B cell (primary cell): ENCODE data around the gene RNF227. TPM values are rescaled to one million over a fixed set of nuclear protein-coding genes. Genes with fewer than 3 reads are reported as not detected.

Experiments used
- ATAC-seq: fragments of 200-7000 bp; cut with Tn5 transposase; one replicate; pipeline ENCODE4 v1.10.0; 2021; ENCODE audit warnings: low read depth, mild to moderate bottlenecking, moderate number of reproducible peaks, moderate library complexity
- CTCF ChIA-PET: fragments of 350-600 bp; sonication (Branson Sonifier 250); formaldehyde crosslinking; loops from one replicate; lab custom pipeline; 2021; ENCODE audit warnings: antibody characterized with exemption, inconsistent platforms; lab: Charles Lee
- POLR2A ChIA-PET: fragments of 350-600 bp; sonication (Branson Sonifier 250); formaldehyde crosslinking; loops from one replicate; lab custom pipeline; 2021; ENCODE audit warnings: antibody characterized with exemption; lab: Charles Lee
- DNase-seq: peaks from one replicate; pipeline ENCODE4 v3.0.0; 2013
- H2AFZ ChIP-seq: 2 replicates; pipeline ENCODE4 v1.6.1; 2012; ENCODE audit warnings: mild to moderate bottlenecking, low read depth, low read length; ENCODE audit not compliant: insufficient read depth, poor library complexity, severe bottlenecking
- H3K27ac ChIP-seq, 2 donors: 1 replicate in 1 of 2; 2 replicates in 1 of 2; pipeline ENCODE4 v1.5.1; 2012 to 2013; ENCODE audit warnings: low read length in 2 of 2, mild to moderate bottlenecking in 2 of 2, moderate library complexity in 1 of 2
- H3K27me3 ChIP-seq, 4 experiments: fragments of 200-600 bp in 1 of 4; sonication (generic) in 1 of 4; replicated peaks in 1 of 4; 1 replicate in 2 of 4; 2 replicates in 2 of 4; pipeline versions ENCODE4 v1.6.1 to v1.7.0; 2013 to 2016; ENCODE audit warnings: low read length in 3 of 4, mild to moderate bottlenecking in 2 of 4, mixed read lengths in 1 of 4, moderate library complexity in 1 of 4; ENCODE audit not compliant: insufficient read depth in 4 of 4, control insufficient read depth in 3 of 4; ENCODE audit errors: control extremely low read depth in 1 of 4
- H3K36me3 ChIP-seq, 2 experiments: replicated peaks in 1 of 2; 1 replicate in 1 of 2; 2 replicates in 1 of 2; pipeline versions ENCODE4 v1.6.1 to v1.7.1; 2013; ENCODE audit warnings: low read length in 1 of 2; ENCODE audit not compliant: insufficient read depth in 2 of 2, control insufficient read depth in 1 of 2; ENCODE audit errors: control extremely low read depth in 1 of 2, extremely low read depth in 1 of 2
- H3K4me1 ChIP-seq, 2 donors: fragments of 200-600 bp in 1 of 2; sonication (generic) in 1 of 2; 1 replicate in 1 of 2; 2 replicates in 1 of 2; pipeline versions ENCODE4 v1.5.1 to v1.6.1; 2013 to 2017; ENCODE audit warnings: low read length in 2 of 2; ENCODE audit not compliant: control insufficient read depth in 2 of 2, insufficient read depth in 2 of 2
- H3K4me2 ChIP-seq: replicated peaks from 2 replicates; pipeline ENCODE3; 2012; ENCODE audit warnings: mild to moderate bottlenecking, low read depth, low read length; ENCODE audit not compliant: poor library complexity, severe bottlenecking
- H3K4me3 ChIP-seq, 5 experiments: fragments of 200-600 bp in 1 of 5; sonication (generic) in 1 of 5; 1 replicate in 3 of 5; 2 replicates in 2 of 5; pipeline versions ENCODE4 v1.5.1 to v1.7.0; 2011 to 2016; ENCODE audit warnings: low read length in 4 of 5, mild to moderate bottlenecking in 4 of 5, low read depth in 2 of 5, control low read depth in 1 of 5, moderate library complexity in 1 of 5; ENCODE audit not compliant: insufficient read depth in 1 of 5; ENCODE audit errors: control extremely low read depth in 1 of 5, extremely low read depth in 1 of 5
- H3K79me2 ChIP-seq: fragments of 200-600 bp; sonication (generic); one replicate; pipeline ENCODE4 v1.6.0; 2016; ENCODE audit warnings: low read length; ENCODE audit not compliant: control insufficient read depth, insufficient read depth
- H3K9ac ChIP-seq: fragments of 200-600 bp; sonication (generic); 2 replicates; pipeline ENCODE4 v1.6.1; 2017; ENCODE audit warnings: mild to moderate bottlenecking, low read length, moderate library complexity
- H3K9me3 ChIP-seq, 3 donors: one replicate each; pipeline versions ENCODE4 v1.6.1 to v1.7.1; 2013; ENCODE audit warnings: low read length in 2 of 3; ENCODE audit not compliant: control insufficient read depth in 2 of 3, insufficient read depth in 1 of 3; ENCODE audit errors: control extremely low read depth in 1 of 3
- H4K20me1 ChIP-seq: 2 replicates; pipeline ENCODE4 v1.6.0; 2012; ENCODE audit warnings: mild to moderate bottlenecking, low read length; ENCODE audit not compliant: insufficient read depth, control insufficient read depth, poor library complexity, severe bottlenecking
- H3K27ac Mint-ChIP-seq: one replicate; pipeline ENCODE4 v1.8.0; 2021; ENCODE audit warnings: mixed read lengths
- H3K27me3 Mint-ChIP-seq: one replicate; pipeline ENCODE4 v1.8.0; 2021; ENCODE audit warnings: mixed read lengths
- H3K4me1 Mint-ChIP-seq: one replicate; pipeline ENCODE4 v1.8.0; 2021; ENCODE audit warnings: mixed read lengths
- H3K4me3 Mint-ChIP-seq: one replicate; pipeline ENCODE4 v1.8.0; 2021; ENCODE audit warnings: mixed read lengths
- H3K9me3 Mint-ChIP-seq: one replicate; pipeline ENCODE4 v1.8.0; 2022; ENCODE audit warnings: mixed read lengths; ENCODE audit not compliant: insufficient read depth
- EZH2 ChIP-seq: IDR thresholded peaks from 2 replicates; pipeline ENCODE4 v1.6.1; 2012; ENCODE audit warnings: borderline replicate concordance, low read depth, mild to moderate bottlenecking, moderate library complexity, low read length; ENCODE audit not compliant: insufficient read depth, poor library complexity, severe bottlenecking
- WGBS: methylation state at CpG from one replicate; pipeline ENCODE4 v1.1.5; 2013; ENCODE audit warnings: missing lambda C conversion rate; ENCODE audit not compliant: insufficient coverage; 5-methylcytosine and 5-hydroxymethylcytosine counted together
- intact Hi-C: fragments of 100-400 bp; cut with micrococcal nuclease; formaldehyde crosslinking; loops from one replicate; pipeline ENCODE4 v1.10.0; 2022
- polyA plus RNA-seq: library from polyadenylated mRNA; depleted of rRNA; stranded (reverse); fragments of >200 nt; gene quantifications from 2 replicates; pipeline ENCODE4 v1.2.3, GENCODE V29; 2012
- total RNA-seq, 2 donors: library from RNA; stranded (reverse); fragments of 120-200 nt in 1 of 2; gene quantifications; 1 replicate in 1 of 2; 2 replicates in 1 of 2; pipeline versions ENCODE4 v1.2.3 to v1.2.4, GENCODE V29; 2013 to 2022
- TF ChIP-seq, protein P1 (sequence below): fragments of 200-600 bp; IDR thresholded peaks from one replicate; pipeline ENCODE4 v1.8.0; 2022; ENCODE audit warnings: antibody characterized with exemption, mild to moderate bottlenecking

The RNF227 gene
- total and polyA plus RNA-seq, 2 donors (not counting 1 experiment from before 2014, with no cell fraction given), result 3.8 to 11.8 TPM

- WGBS, result no CpG with 5 or more reads among the region's 3 CpGs
- Histone ChIP-seq H4K20me1 (no peaks in the 10 kb centered on the region), H3K27me3 (no peaks in the 10 kb centered on the region), H3K27ac (peak overlapping the region in 1 of 2 donors; percentile 5), H3K4me2 (peak overlapping the region; percentile 6), H3K9me3 (no peaks in the 10 kb centered on the region), H3K79me2 (peaks cover 10% of the 10 kb centered on the region), H3K36me3 (no peaks in the 10 kb centered on the region), H3K4me3 (no peak overlapping the region), H3K4me1 (peaks cover 24 to 34% of the 10 kb centered on the region in 2 donors), H2AFZ (no peak overlapping the region), H3K9ac (no peak overlapping the region)
- ATAC-seq, result no peak
- no peak overlapping the region for H3K27ac Mint-ChIP-seq
- no peaks in the 10 kb centered on the region for H3K9me3 Mint-ChIP-seq
- DNase-seq, result no peak
- TF ChIP-seq EZH2, result no peak
- TF ChIP-seq, protein P1, sequence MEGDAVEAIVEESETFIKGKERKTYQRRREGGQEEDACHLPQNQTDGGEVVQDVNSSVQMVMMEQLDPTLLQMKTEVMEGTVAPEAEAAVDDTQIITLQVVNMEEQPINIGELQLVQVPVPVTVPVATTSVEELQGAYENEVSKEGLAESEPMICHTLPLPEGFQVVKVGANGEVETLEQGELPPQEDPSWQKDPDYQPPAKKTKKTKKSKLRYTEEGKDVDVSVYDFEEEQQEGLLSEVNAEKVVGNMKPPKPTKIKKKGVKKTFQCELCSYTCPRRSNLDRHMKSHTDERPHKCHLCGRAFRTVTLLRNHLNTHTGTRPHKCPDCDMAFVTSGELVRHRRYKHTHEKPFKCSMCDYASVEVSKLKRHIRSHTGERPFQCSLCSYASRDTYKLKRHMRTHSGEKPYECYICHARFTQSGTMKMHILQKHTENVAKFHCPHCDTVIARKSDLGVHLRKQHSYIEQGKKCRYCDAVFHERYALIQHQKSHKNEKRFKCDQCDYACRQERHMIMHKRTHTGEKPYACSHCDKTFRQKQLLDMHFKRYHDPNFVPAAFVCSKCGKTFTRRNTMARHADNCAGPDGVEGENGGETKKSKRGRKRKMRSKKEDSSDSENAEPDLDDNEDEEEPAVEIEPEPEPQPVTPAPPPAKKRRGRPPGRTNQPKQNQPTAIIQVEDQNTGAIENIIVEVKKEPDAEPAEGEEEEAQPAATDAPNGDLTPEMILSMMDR, result no peak
- POLR2A ChIA-PET, result no interaction called here
- H3K27me3 Mint-ChIP-seq, result no peaks in the 10 kb centered on the region
- CTCF ChIA-PET, result no interaction called here
- H3K4me3 Mint-ChIP-seq, result no peak overlapping the region
- peaks cover 9% of the 10 kb centered on the region for H3K4me1 Mint-ChIP-seq
- intact Hi-C loops, result loop anchor here (10.0 kb wide), 1 partner anchor 135 kb away; no protein-coding TSS in a partner anchor
These were observed 35.8 kb downstream of the RNF227 start for GRCh38 chr17:7880076-7880868.

DNA sequence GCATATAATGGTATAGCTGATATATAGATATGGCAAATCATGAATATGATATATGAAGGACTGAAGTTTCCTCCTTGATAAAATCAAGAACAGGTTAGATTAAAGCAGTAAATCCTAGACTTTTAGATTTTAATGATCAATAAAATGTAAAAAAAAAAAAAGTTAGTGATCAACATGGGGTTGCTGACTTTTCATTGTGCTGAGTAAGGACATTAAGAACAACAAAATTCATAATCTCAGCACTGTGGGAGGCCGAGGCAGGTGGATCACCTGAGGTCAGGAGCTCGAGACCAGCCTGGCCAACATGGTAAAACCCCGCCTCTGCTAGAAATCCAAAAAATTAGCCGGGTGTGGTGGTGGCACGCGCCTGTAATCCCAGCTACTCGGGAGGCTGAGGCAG, 37.9 kb downstream of the RNF227 start:
- Mint-ChIP-seq H3K4me1 (peaks cover 6% of the 10 kb centered on the region), H3K27me3 (no peaks in the 10 kb centered on the region), H3K9me3 (no peaks in the 10 kb centered on the region), H3K4me3 (no peak overlapping the region), H3K27ac (no peak overlapping the region)
- ATAC-seq (no peak), DNase-seq (no peak)
- H3K9ac ChIP-seq, result no peak overlapping the region
- WGBS, result 98% methylated on average over 7 of the region's 7 CpGs
- no peak overlapping the region for H3K4me2 ChIP-seq
- no peaks in the 10 kb centered on the region for H3K36me3 ChIP-seq
- peaks cover 5% of the 10 kb centered on the region for H3K79me2 ChIP-seq
- H3K4me3 ChIP-seq, result no peak overlapping the region
- POLR2A ChIA-PET, result no interaction called here
- intact Hi-C loops, result no loop called here
- H3K27ac ChIP-seq, result no peak overlapping the region
- H3K4me1 ChIP-seq, result peaks cover 18 to 29% of the 10 kb centered on the region in 2 donors
- H3K9me3 ChIP-seq, result no peaks in the 10 kb centered on the region
- no peaks in the 10 kb centered on the region for H4K20me1 ChIP-seq
- no peak overlapping the region for H2AFZ ChIP-seq
- CTCF ChIA-PET, result interaction anchor here (1.1 kb wide), 1 partner anchor 10 kb away, joined by 5 read pairs; no protein-coding TSS in a partner anchor
- no peaks in the 10 kb centered on the region for H3K27me3 ChIP-seq
- no peak for TF ChIP-seq EZH2
- TF ChIP-seq, protein P1, result no peak
